Measurements from ENCODE around the gene ARL16.

GRCh38 chr17:81665205-81666091 is 18.1 kb downstream of the ARL16 start:
- TF ChIP-seq, protein P1, sequence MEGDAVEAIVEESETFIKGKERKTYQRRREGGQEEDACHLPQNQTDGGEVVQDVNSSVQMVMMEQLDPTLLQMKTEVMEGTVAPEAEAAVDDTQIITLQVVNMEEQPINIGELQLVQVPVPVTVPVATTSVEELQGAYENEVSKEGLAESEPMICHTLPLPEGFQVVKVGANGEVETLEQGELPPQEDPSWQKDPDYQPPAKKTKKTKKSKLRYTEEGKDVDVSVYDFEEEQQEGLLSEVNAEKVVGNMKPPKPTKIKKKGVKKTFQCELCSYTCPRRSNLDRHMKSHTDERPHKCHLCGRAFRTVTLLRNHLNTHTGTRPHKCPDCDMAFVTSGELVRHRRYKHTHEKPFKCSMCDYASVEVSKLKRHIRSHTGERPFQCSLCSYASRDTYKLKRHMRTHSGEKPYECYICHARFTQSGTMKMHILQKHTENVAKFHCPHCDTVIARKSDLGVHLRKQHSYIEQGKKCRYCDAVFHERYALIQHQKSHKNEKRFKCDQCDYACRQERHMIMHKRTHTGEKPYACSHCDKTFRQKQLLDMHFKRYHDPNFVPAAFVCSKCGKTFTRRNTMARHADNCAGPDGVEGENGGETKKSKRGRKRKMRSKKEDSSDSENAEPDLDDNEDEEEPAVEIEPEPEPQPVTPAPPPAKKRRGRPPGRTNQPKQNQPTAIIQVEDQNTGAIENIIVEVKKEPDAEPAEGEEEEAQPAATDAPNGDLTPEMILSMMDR (IDR thresholded peaks at IDR 0.05): no peak
- no peak for TF ChIP-seq POLR2A (IDR thresholded peaks at IDR 0.05)
